A549 (cell line): ENCODE measurements around the gene SLCO4A1.

Experiments
- CHD4 ChIP-seq: fragments of 200-600 bp; sonication (generic); IDR thresholded peaks from 2 replicates; pipeline ENCODE4 v1.6.1; 2016; ENCODE audit warnings: antibody characterized with exemption, mild to moderate bottlenecking, borderline replicate concordance
- E2F6 ChIP-seq: IDR thresholded peaks from 2 replicates; pipeline ENCODE4 v1.6.1; 2012; ENCODE audit warnings: low read depth, borderline replicate concordance
- RAD21 ChIP-seq, 2 experiments: fragments of >200 bp in 1 of 2; sonication (Bioruptor Twin) in 1 of 2; formaldehyde crosslinking in 1 of 2; IDR thresholded peaks in 1 of 2; conservative IDR thresholded peaks in 1 of 2; 2 replicates in 1 of 2; 3 replicates in 1 of 2; pipeline ENCODE4 v1.6.1; 2012 to 2018; ENCODE audit warnings: inconsistent platforms in 1 of 2
- RFX5 ChIP-seq: fragments of 450-650 bp; IDR thresholded peaks from 2 replicates; pipeline ENCODE4 v1.7.1; 2014; ENCODE audit warnings: antibody characterized with exemption, mild to moderate bottlenecking, moderate library complexity
- TF ChIP-seq, protein P1 (sequence below): fragments of >200 bp; sonication (Bioruptor Twin); formaldehyde crosslinking; IDR thresholded peaks from 3 replicates; pipeline ENCODE4 v1.5.1; 2016

- TF ChIP-seq, protein P1, sequence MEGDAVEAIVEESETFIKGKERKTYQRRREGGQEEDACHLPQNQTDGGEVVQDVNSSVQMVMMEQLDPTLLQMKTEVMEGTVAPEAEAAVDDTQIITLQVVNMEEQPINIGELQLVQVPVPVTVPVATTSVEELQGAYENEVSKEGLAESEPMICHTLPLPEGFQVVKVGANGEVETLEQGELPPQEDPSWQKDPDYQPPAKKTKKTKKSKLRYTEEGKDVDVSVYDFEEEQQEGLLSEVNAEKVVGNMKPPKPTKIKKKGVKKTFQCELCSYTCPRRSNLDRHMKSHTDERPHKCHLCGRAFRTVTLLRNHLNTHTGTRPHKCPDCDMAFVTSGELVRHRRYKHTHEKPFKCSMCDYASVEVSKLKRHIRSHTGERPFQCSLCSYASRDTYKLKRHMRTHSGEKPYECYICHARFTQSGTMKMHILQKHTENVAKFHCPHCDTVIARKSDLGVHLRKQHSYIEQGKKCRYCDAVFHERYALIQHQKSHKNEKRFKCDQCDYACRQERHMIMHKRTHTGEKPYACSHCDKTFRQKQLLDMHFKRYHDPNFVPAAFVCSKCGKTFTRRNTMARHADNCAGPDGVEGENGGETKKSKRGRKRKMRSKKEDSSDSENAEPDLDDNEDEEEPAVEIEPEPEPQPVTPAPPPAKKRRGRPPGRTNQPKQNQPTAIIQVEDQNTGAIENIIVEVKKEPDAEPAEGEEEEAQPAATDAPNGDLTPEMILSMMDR, result no peak
- no peak for TF ChIP-seq CHD4
- TF ChIP-seq RAD21 (conservative IDR thresholded peaks at IDR 0.05 in 1 of 2, IDR thresholded peaks at IDR 0.05 in 1 of 2), result no peak
- no peak for TF ChIP-seq E2F6
- no peak for TF ChIP-seq RFX5
Measured at GRCh38 chr20:62702013-62702300, 59.7 kb downstream of the SLCO4A1 start.
